ENCODE measurements around the gene NMT1. TPM values are rescaled to one million over a fixed set of nuclear protein-coding genes. Genes with fewer than 3 reads are reported as not detected.
"Not testable (repeated sequence)": the region's sequence is repeated elsewhere in the genome, so short reads cannot be mapped to it uniquely, and the experiment has no call there.

NMT1 gene
- total RNA-seq, 4 donors from 2014 or later: 63.5 to 129 (median 69.1) TPM

- peak overlapping the region in 2 of 4 donors; percentile 17 to 89 for H3K27ac ChIP-seq
These were observed 12.1 kb upstream of the NMT1 start for GRCh38 chr17:45048795-45049563.

GRCh38 chr17:45050481-45051059, 10.5 kb upstream of the NMT1 start:
- no peak for ATAC-seq
- no peaks in the 10 kb centered on the region for H3K27me3 ChIP-seq
- no peaks in the 10 kb centered on the region for H3K36me3 ChIP-seq
- TF ChIP-seq POLR2AphosphoS5 (IDR thresholded peaks at IDR 0.05) (no peak), POLR2A (IDR thresholded peaks at IDR 0.05) (no peak), CTCF (IDR thresholded peaks at IDR 0.05) (no peak), EP300 (IDR thresholded peaks at IDR 0.05) (no peak)
- peaks cover 0 to 36% (median 10%) of the 10 kb centered on the region in 3 donors for H3K4me1 ChIP-seq
- H3K4me3 ChIP-seq: peak overlapping the region; percentile 39 to 58
- 5% methylated on average over 4 to 11 of the region's 14 CpGs for WGBS, 2 donors (ENCODE audit: low coverage in 1 of 2)
- no peaks in the 10 kb centered on the region for H3K9me3 ChIP-seq
- H3K27ac ChIP-seq: peak overlapping the region; percentile 76 to 94 (median 91)

More at GRCh38 chr17:45048795-45049563, 12.1 kb upstream of the NMT1 start:
- H3K4me1 ChIP-seq: peaks cover 0 to 52% (median 10%) of the 10 kb centered on the region in 3 donors
- no peak for ATAC-seq
- TF ChIP-seq POLR2AphosphoS5 (IDR thresholded peaks at IDR 0.05): no peak
- no peak for TF ChIP-seq POLR2A (IDR thresholded peaks at IDR 0.05)
- TF ChIP-seq EP300 (IDR thresholded peaks at IDR 0.05): no peak
- TF ChIP-seq CTCF (IDR thresholded peaks at IDR 0.05): peak in 1 of 4 experiments; percentile 38
- 80 to 91% methylated on average over 8 of the region's 8 CpGs for WGBS, 2 donors (ENCODE audit: low coverage in 1 of 2)
- no peaks in the 10 kb centered on the region for H3K36me3 ChIP-seq
- H3K27me3 ChIP-seq: no peaks in the 10 kb centered on the region
- H3K4me3 ChIP-seq: no peak overlapping the region
- H3K9me3 ChIP-seq: no peaks in the 10 kb centered on the region

- Histone ChIP-seq H3K36me3 (no peaks in the 10 kb centered on the region), H3K9me3 (no peaks in the 10 kb centered on the region), H3K27me3 (no peaks in the 10 kb centered on the region), H3K4me3 (peak within 1 kb of the TSS; percentile 54 to 60), H3K27ac (peak within 1 kb of the TSS; percentile 81 to 96 (median 91)), H3K4me1 (peaks cover 0 to 36% (median 10%) of the 10 kb centered on the region in 3 donors)
- 0% methylated on average over 3 to 12 of the region's 56 CpGs for WGBS, 2 donors (ENCODE audit: low coverage in 1 of 2)
- TF ChIP-seq POLR2AphosphoS5 (IDR thresholded peaks at IDR 0.05) (peak; percentile 68), CTCF (IDR thresholded peaks at IDR 0.05) (peak in 3 of 4 experiments; percentile 13 to 45 (median 37)), POLR2A (IDR thresholded peaks at IDR 0.05) (peak; percentile 80 to 81), EP300 (IDR thresholded peaks at IDR 0.05) (no peak)
- ATAC-seq: peak; percentile 100
These were observed 9.9 kb upstream of the NMT1 start, which contains the start of gene DCAKD for GRCh38 chr17:45051060-45051719. Gene DCAKD (minus strand): TSS chr17:45051632. CDS start chr17:45034885, 16,747 bp downstream.

- no CpG with 5 or more reads among the region's 54 CpGs for WGBS, 2 donors (ENCODE audit: low coverage in 1 of 2)
- not testable (repeated sequence) for H3K36me3 ChIP-seq, H3K9me3 ChIP-seq, ATAC-seq, H3K27me3 ChIP-seq
- peak overlapping the region; percentile 81 to 96 (median 90) for H3K27ac ChIP-seq
- peak overlapping the region; percentile 54 to 60 for H3K4me3 ChIP-seq
- peaks cover 0 to 36% (median 10%) of the 10 kb centered on the region in 3 donors for H3K4me1 ChIP-seq
These were observed 9.4 kb upstream of the NMT1 start for GRCh38 chr17:45051720-45052051.

- Histone ChIP-seq H3K36me3 (no peaks in the 10 kb centered on the region), H3K9me3 (no peaks in the 10 kb centered on the region), H3K4me1 (peaks cover 0 to 36% (median 10%) of the 10 kb centered on the region in 3 donors), H3K27me3 (no peaks in the 10 kb centered on the region), H3K27ac (peak overlapping the region; percentile 81 to 96 (median 90)), H3K4me3 (peak overlapping the region; percentile 54 to 60)
- peak; percentile 49 for ATAC-seq
- WGBS, 2 donors (ENCODE audit: low coverage in 1 of 2): 10 to 19% methylated on average over 2 to 18 of the region's 36 CpGs
- TF ChIP-seq CTCF (IDR thresholded peaks at IDR 0.05): no peak
- TF ChIP-seq POLR2AphosphoS5 (IDR thresholded peaks at IDR 0.05): peak; percentile 41
- TF ChIP-seq POLR2A (IDR thresholded peaks at IDR 0.05): peak; percentile 54 to 70
These were observed 8.9 kb upstream of the NMT1 start for GRCh38 chr17:45052052-45052772.
